GM19043 (cell line): ENCODE measurements around the gene OXCT1.
"Not testable (repeated sequence)": the region's sequence is repeated elsewhere in the genome, so short reads cannot be mapped to it uniquely, and the experiment has no call there.

Experiments used
- ATAC-seq: cut with Tn5 transposase; IDR thresholded peaks from one replicate; pipeline ENCODE4 v1.9.1; 2021; ENCODE audit warnings: low read depth; ENCODE audit not compliant: unreplicated experiment

Gene OXCT1

DNA sequence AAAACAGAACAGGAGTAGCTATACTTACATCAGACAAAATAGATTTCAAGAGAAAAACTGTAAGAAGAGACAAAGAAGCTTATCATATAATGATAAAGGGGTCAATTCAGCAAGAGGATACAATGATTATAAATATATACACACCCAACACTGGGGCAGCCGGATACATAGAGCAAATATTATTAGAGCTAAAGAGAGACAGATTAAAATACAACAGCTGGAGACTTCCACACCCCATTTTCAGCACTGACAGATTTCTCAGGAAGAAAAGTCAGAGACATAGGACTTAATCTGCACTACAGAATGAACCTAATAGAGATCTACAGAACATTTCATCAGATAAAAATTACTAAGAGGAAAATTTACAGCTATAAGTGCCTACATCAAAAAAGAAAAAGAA is 35.7 kb downstream of the OXCT1 start:
- no peak for ATAC-seq

DNA sequence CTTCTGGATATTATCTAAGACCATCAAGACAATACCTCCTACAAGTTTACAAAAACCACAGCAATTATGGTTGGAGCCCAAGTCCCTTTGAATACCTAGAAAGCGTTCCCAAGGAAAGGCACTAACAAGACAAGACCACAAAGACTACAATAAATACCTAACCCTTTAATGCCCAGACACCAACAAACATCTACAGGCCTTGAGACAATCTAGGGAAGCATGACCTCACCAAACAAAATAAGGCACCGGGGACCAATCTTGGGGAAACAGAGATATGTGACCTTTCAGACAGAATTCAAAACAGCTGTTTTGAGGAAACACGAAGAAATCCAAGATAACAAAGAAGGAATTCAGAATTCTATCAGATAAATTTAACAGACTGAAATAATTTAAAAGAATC is 37.8 kb downstream of the OXCT1 start:
- ATAC-seq = no peak

- peak; percentile 56 for ATAC-seq
Observed at GRCh38 chr5:41831155-41831554, 39.1 kb downstream of the OXCT1 start.

DNA sequence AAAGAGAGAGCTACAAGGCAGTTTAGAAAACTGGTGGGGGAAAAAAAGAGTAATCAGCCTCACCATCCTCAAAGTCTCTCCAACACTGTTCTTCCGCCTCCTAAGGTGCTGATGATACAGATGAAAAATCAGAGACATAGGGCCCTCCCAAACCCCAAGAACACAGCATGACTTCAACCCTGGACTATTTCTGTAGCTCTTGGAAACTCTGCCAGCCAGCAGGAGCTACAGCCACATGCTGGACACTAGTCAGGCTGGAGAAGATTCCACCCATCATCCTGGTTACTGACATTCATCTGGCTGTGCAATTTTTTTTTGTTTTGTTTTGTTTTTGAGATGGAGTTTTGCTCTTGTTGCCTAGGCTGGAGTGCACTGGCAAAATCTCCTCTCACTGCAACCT is 42.4 kb downstream of the OXCT1 start:
- ATAC-seq = no peak

DNA sequence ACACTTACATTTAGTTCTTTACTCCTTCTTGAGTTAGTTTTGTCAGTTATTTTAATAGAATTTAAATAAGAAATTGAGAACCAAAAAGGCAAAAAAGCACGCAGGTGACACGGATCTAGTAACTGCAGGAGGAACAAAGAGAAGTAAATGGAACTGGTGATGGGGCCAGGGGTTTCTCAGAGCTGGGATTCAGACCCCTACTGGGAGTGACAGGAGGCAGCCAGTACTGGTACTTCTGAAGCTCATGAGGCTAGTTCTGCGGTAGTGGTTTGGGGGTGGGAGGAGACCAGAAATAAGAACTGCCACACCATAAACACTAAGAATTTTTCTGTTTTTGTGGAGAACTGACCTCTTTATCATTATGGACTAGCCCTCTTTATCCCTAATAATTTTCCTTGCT is 48.2 kb downstream of the OXCT1 start:
- no peak for ATAC-seq

DNA sequence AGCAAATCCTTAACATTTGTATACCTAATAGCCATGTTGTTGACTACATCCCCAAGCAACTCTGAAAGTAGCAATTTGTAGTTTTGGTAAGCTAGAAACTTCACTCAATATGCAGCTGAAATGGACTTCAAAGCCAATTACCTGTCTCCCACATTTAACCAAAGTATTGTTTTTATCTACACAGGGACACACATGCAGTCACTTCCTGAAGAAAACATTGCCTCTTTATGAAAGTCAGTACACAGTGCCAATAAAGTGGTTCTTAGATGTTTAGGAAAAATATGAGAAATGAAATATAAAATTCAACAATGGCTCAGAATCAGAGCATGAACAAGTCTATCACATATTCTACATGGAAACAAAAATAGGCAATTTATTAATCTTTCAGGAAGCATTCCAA is 49.2 kb downstream of the OXCT1 start:
- ATAC-seq = no peak

DNA sequence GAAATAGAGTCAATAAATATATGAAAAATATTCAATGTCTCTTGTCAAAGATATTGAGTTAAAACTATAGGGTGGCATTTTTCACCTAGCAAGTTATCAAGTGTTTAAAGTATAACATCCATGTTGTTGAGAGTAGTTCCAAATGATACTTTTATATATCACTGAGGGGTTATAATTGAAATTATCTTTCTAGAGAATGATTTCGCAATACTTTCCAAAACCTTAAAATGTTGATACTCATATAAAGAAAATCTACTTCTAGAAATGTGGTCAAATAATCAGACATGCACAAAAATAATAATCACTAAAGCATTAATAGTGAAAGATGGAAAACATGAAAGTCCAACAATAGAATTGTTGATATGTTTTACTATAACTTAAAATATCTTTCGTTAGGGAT is 50.1 kb downstream of the OXCT1 start:
- ATAC-seq = no peak

DNA sequence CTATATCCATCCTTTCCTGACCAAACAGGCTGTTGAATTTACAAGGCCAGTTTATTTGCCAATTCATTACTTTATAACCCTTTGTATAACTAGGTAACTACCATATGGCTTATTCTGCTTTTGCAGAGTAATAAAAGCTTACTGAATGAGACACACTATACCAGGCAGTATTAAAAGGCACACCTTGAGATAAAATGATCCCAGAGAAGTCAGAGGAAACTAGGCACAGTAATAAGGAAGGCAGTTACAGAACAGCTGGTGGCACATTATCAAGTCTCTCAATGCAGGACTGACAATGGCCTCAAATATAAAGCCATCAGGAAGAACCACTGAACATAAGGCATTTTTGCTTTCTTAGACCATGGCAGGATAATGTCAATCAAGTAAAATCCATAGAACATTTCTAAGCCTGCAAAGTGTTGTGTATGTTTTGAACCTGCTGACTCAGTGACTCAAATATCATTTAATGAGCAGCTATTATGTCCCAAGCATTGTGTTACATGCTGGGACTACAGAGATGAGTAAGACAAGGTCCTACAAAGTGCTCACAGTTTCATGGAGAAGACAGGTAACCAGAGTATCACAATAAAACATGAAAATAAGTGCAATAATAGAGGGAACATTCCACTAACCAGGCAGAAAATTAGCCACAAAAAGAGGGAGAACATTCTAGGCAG is 52.5 kb downstream of the OXCT1 start:
- ATAC-seq = no peak

DNA sequence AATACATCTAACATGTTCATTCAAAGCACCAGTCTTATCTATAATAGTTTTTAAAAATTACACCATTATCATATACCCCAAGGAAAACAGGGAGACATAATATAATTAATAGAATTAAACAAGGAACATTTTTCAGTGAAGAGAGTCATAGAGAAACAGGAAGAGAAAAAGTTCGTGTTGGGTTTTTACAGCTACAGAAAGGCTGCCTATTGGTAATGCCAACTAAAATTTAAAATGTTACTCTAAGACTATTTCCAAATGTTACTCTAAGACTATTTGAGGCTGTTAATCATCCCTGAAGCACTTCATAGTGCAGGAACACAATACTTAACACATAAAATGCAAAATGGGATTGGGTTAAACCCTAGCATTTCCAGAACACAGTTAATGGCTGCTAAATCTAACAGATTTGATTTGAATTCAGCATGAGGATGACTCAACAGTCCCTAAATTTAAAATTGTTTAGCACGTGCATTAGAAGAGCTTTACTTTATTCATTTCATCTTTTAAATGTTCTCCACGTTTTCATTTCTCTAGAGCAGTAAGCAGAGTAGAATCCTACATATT is 54.5 kb downstream of the OXCT1 start:
- no peak for ATAC-seq

GRCh38 chr5:41815261-41815660 is 55.0 kb downstream of the OXCT1 start:
- no peak for ATAC-seq

- ATAC-seq = not testable (repeated sequence)
Observed at GRCh38 chr5:41814306-41814705, 55.9 kb downstream of the OXCT1 start.

DNA sequence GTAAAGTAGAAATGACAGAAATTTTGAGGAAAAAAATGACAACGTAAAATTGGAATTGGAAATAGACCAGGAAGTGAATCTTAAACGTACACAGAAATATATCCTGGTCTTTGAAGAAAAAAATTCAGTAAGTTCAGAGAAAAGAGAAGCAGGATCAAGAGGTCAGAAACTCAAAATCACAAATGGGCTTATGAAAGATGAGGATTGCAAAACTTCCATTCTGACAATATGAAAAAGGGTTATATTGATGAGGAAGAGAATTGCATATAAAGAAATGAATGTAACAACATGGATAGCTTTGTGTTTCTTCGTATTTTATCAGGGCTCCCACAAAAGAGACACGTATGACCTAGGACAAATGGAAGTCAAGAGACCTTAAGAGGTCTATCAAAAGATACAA is 58.1 kb downstream of the OXCT1 start:
- no peak for ATAC-seq

- ATAC-seq = peak; percentile 57
Observed at GRCh38 chr5:41809128-41809527, 61.1 kb downstream of the OXCT1 start.

DNA sequence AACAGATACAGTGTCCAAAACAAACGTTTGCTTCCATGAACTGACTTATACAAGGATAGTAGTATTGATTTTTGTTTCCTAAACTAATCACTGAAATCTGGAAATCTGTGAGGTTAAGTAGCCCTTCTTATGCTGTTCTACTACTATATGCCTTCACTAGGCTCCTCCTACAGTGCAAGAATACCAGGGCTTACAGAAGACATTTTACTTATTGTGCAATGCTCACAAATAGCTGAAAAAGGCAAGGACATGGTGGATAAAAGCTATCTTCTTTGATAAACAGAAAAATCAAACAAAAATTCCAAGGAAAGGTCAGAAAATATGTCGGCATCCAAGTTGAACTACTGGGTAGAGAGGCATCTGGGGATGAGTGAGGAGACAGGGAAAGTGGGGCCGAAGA is 61.9 kb downstream of the OXCT1 start:
- no peak for ATAC-seq

- ATAC-seq = no peak
Observed at GRCh38 chr5:41797662-41798061, 72.6 kb downstream of the OXCT1 start.

GRCh38 chr5:41796061-41796460 is 74.2 kb downstream of the OXCT1 start:
- ATAC-seq = no peak

DNA sequence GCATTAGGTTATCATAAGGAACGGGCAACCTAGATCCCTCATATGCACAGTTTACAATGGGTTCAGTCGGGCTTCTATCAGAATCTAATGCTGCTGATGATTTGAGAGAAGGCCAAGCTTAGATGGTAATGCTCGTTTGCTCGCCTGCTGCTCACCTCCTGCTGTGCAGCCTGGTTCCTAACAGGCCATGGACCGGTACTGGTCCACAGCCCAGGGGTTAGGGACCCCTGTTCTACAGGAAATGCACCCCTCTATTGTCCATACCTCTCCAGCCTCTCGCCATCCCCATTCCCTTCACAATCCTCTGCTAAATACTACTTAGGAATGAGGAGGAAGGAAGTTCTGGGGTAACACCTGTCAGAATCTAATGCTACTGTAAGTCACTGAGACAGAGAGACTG is 75.1 kb downstream of the OXCT1 start:
- no peak for ATAC-seq

GRCh38 chr5:41794471-41794870 is 75.8 kb downstream of the OXCT1 start:
- ATAC-seq = no peak

DNA sequence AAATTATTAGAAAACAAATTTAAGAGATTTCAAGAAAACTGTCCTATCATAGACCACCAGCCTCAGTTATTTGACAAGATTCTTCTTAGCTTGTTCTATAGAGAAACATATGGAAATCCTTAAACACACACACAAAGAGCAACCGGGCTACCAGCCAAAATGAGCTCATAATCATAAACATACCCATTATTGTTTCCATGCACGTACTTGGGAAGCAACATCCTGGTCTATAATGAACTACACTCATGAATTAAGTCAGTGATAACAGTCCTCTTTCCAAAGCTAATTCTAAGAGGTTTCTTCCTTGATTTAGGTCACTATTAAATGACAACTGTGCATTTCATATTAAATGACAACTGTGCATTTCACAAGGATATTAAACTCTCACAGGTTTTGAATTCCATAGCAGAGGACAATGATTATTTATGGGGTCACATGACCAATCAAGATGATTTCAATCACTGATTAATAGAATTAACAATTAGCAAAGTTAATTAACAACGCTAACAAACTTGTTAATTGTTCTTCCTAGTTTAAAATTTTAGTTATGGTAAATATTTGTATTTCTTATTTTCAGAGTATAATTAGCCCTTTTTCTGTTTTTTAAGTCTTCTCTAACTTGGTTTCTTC is 77.0 kb downstream of the OXCT1 start:
- no peak for ATAC-seq

DNA sequence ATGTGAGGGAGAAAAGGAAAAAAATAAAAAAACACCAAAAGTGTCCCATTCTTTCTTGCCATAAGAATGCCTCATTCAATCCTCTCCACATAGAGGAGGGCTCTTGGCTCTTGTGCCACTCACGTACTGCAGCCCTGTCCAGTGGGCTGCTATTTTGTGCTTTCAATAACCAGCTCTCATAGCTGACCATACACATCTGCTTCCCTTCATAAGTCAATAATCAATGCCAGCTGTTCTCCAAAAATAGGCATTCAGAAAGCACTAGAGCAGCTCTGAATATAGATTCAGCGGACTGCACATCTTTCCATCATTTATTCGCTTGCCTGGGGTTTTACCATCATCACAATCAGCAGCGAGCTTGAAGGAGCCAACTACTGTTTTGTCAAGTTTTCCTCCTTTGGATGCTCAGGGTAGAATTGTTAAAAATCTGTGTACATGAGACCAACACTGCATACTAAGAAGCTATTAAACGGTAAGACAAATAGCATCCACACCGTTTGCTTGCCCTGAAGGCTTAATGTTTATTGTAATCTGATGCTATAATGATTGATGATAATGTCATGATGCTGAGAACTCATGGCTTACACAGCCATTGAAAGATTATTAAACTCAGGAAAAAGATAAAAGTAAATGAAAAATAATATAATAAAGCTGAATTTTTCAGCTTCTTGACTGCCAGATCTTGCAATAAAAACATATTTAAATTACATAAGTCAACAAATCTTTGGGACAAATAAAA is 80.0 kb downstream of the OXCT1 start:
- ATAC-seq = no peak

- ATAC-seq = no peak
Observed at GRCh38 chr5:41789434-41789833, 80.8 kb downstream of the OXCT1 start.

GRCh38 chr5:41788941-41789368 is 81.3 kb downstream of the OXCT1 start:
- no peak for ATAC-seq
